ENCODE measurements around the gene CKS1B. TPM values are rescaled to one million over a fixed set of nuclear protein-coding genes. Genes with fewer than 3 reads are reported as not detected.

CKS1B gene
- total and polyA plus RNA-seq, 9 of the 15 experiments (the other 6 are each of a cell fraction or from before 2014, with no cell fraction given) = 215 to 1,103 (median 460) TPM

GRCh38 chr1:155003227-155003765, 28.8 kb downstream of the CKS1B start (continued):
- TF ChIP-seq AFF4 (CRISPR knock-in tag; IDR thresholded peaks at IDR 0.05) (no peak), CEBPB (tag; IDR thresholded peaks at IDR 0.05) (no peak), EGR1 (conservative IDR thresholded peaks at IDR 0.05) (no peak), AFF1 (IDR thresholded peaks at IDR 0.05; ENCODE audit: low read depth in 1 of 2, partially characterized antibody in 2 of 2) (no peak), RBFOX2 (IDR thresholded peaks at IDR 0.05; ENCODE audit: low read depth, low read length) (peak; percentile 75)
- TF ChIP-seq, protein P1, sequence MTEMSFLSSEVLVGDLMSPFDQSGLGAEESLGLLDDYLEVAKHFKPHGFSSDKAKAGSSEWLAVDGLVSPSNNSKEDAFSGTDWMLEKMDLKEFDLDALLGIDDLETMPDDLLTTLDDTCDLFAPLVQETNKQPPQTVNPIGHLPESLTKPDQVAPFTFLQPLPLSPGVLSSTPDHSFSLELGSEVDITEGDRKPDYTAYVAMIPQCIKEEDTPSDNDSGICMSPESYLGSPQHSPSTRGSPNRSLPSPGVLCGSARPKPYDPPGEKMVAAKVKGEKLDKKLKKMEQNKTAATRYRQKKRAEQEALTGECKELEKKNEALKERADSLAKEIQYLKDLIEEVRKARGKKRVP (CRISPR knock-in tag; IDR thresholded peaks at IDR 0.05) = no peak
- TF ChIP-seq, protein P2, sequence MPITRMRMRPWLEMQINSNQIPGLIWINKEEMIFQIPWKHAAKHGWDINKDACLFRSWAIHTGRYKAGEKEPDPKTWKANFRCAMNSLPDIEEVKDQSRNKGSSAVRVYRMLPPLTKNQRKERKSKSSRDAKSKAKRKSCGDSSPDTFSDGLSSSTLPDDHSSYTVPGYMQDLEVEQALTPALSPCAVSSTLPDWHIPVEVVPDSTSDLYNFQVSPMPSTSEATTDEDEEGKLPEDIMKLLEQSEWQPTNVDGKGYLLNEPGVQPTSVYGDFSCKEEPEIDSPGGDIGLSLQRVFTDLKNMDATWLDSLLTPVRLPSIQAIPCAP (CRISPR knock-in tag; IDR thresholded peaks at IDR 0.05; ENCODE audit: borderline replicate concordance) = no peak
